K562 (cell line): ENCODE measurements around the gene COL28A1.

Experiments used
- GABPA ChIP-seq: fragments of 200-800 bp; sonication (Bioruptor generic); conservative IDR thresholded peaks from 2 replicates; pipeline ENCODE4 v1.6.1; 2016; ENCODE audit warnings: low read depth, missing genetic modification characterization, missing compliant biosample characterization
- HDAC6 ChIP-seq: IDR thresholded peaks from 2 replicates; pipeline ENCODE4 v1.6.1; 2012; ENCODE audit warnings: low read depth, mild to moderate bottlenecking, control low read depth, inconsistent platforms, low read length, moderate library complexity
- MAFK ChIP-seq: IDR thresholded peaks from 2 replicates; pipeline ENCODE4 v1.6.1; 2011; ENCODE audit warnings: low read length, improper control_type of control experiment
- OTX1 ChIP-seq: fragments of 450-650 bp; formaldehyde crosslinking; IDR thresholded peaks from 2 replicates; pipeline ENCODE4 v1.4.0; 2022; ENCODE audit warnings: mild to moderate bottlenecking
- TF ChIP-seq, protein P1 (sequence below): fragments of 450-650 bp; formaldehyde crosslinking; IDR thresholded peaks from 2 replicates; pipeline ENCODE4 v1.4.0; 2022; ENCODE audit warnings: mild to moderate bottlenecking, moderate library complexity
- TF ChIP-seq, protein P2 (sequence below), 3 experiments: IDR thresholded peaks in 2 of 3; conservative IDR thresholded peaks in 1 of 3; 2 replicates each; pipeline ENCODE4 v1.5.1; 2011 to 2012; ENCODE audit warnings: low read length in 3 of 3, mild to moderate bottlenecking in 3 of 3, control low read depth in 2 of 3, improper control_type of control experiment in 1 of 3, inconsistent platforms in 1 of 3, low read depth in 1 of 3, mixed read lengths in 1 of 3, moderate library complexity in 1 of 3; ENCODE audit not compliant: insufficient read depth in 2 of 3

DNA sequence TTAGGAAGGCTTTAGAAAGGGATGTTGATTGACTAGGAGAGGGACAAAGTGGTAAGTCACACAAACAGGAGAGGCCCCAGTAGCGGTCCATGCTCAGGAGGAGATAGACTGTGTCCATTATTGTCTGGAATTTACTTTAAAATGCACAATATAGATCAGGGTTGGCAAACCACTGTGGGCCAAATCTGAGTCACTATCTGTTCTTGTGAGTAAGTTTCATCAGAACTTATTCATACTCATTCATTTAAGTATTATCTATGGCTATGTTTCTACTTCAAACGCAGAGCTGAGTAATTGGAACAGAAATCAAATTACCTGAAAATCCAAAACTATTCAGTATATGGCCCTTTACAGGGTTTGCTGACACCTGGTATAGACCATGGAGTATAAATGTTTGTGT lies 166.5 kb downstream of the COL28A1 start:
- TF ChIP-seq HDAC6 (no peak), OTX1 (no peak), GABPA (tag) (no peak), MAFK (no peak)
- TF ChIP-seq, protein P1, sequence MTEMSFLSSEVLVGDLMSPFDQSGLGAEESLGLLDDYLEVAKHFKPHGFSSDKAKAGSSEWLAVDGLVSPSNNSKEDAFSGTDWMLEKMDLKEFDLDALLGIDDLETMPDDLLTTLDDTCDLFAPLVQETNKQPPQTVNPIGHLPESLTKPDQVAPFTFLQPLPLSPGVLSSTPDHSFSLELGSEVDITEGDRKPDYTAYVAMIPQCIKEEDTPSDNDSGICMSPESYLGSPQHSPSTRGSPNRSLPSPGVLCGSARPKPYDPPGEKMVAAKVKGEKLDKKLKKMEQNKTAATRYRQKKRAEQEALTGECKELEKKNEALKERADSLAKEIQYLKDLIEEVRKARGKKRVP, result no peak
- TF ChIP-seq, protein P2, sequence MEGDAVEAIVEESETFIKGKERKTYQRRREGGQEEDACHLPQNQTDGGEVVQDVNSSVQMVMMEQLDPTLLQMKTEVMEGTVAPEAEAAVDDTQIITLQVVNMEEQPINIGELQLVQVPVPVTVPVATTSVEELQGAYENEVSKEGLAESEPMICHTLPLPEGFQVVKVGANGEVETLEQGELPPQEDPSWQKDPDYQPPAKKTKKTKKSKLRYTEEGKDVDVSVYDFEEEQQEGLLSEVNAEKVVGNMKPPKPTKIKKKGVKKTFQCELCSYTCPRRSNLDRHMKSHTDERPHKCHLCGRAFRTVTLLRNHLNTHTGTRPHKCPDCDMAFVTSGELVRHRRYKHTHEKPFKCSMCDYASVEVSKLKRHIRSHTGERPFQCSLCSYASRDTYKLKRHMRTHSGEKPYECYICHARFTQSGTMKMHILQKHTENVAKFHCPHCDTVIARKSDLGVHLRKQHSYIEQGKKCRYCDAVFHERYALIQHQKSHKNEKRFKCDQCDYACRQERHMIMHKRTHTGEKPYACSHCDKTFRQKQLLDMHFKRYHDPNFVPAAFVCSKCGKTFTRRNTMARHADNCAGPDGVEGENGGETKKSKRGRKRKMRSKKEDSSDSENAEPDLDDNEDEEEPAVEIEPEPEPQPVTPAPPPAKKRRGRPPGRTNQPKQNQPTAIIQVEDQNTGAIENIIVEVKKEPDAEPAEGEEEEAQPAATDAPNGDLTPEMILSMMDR (IDR thresholded peaks at IDR 0.05 in 2 of 3, conservative IDR thresholded peaks at IDR 0.05 in 1 of 3; ENCODE audit: insufficient read depth in 2 of 3, low read depth in 1 of 3, low read length in 3 of 3), result no peak
